Lung (tissue), 12 donors: ENCODE results near the gene GALNT10. TPM values are rescaled to one million over a fixed set of nuclear protein-coding genes. Genes with fewer than 3 reads are reported as not detected.

Experiments used
- ATAC-seq: fragments of 200-7000 bp; cut with Tn5 transposase; one replicate; pipeline ENCODE4 v1.9.1; 2020; ENCODE audit warnings: moderate number of reproducible peaks; ENCODE audit not compliant: insufficient read depth, low FRiP score
- DNase-seq, 3 donors: peaks; one replicate each; pipeline ENCODE4 v3.0.0-alpha.2; 2013 to 2017
- H3K27ac ChIP-seq, 2 donors: one replicate each; pipeline ENCODE4 v1.5.1; 2013; ENCODE audit warnings: mild to moderate bottlenecking in 2 of 2, moderate library complexity in 2 of 2, control low read depth in 1 of 2, inconsistent platforms in 1 of 2, low read depth in 1 of 2, low read length in 1 of 2
- H3K27me3 ChIP-seq, 3 donors: one replicate each; pipeline ENCODE4 v1.5.1; 2013; ENCODE audit warnings: low read length in 2 of 3; ENCODE audit not compliant: control insufficient read depth in 3 of 3, insufficient read depth in 3 of 3
- H3K36me3 ChIP-seq, 4 donors: one replicate each; pipeline ENCODE4 v1.5.1; 2013; ENCODE audit warnings: low read length in 4 of 4, mild to moderate bottlenecking in 1 of 4, moderate library complexity in 1 of 4; ENCODE audit not compliant: control insufficient read depth in 4 of 4, insufficient read depth in 4 of 4
- H3K4me1 ChIP-seq, 5 donors: one replicate each; pipeline ENCODE4 v1.5.1; 2013; ENCODE audit warnings: low read length in 5 of 5, mild to moderate bottlenecking in 2 of 5, moderate library complexity in 1 of 5; ENCODE audit not compliant: control insufficient read depth in 5 of 5, insufficient read depth in 5 of 5
- H3K4me3 ChIP-seq: one replicate; pipeline ENCODE4 v1.5.1; 2013; ENCODE audit warnings: mild to moderate bottlenecking, control low read depth, moderate library complexity
- H3K9ac ChIP-seq, 2 donors: one replicate each; pipeline ENCODE4 v1.5.1; 2013; ENCODE audit warnings: low read length in 2 of 2, control low read depth in 1 of 2; ENCODE audit not compliant: insufficient read depth in 1 of 2
- H3K9me3 ChIP-seq, 4 donors: one replicate each; pipeline ENCODE4 v1.5.1; 2013; ENCODE audit warnings: low read length in 3 of 4, mild to moderate bottlenecking in 1 of 4, moderate library complexity in 1 of 4; ENCODE audit not compliant: control insufficient read depth in 4 of 4, insufficient read depth in 3 of 4
- CTCF ChIP-seq: IDR thresholded peaks from 2 replicates; pipeline ENCODE4 v1.5.1; 2012; ENCODE audit warnings: mild to moderate bottlenecking; ENCODE audit errors: control extremely low read depth, extremely low read depth
- WGBS, 2 donors: extraction: QIAGEN DNeasy Blood & Tissue Kit; methylation state at CpG; one replicate each; pipeline ENCODE4 v1.1.7; 2013; 5-methylcytosine and 5-hydroxymethylcytosine counted together
- polyA plus RNA-seq, 2 donors: library from polyadenylated mRNA; stranded (reverse); fragments of 200-250 nt; gene quantifications; one replicate each; pipeline ENCODE4 v1.2.1, GENCODE V29; 2013
- total RNA-seq, 2 donors: library from RNA; depleted of rRNA in 1 of 2; stranded (reverse); fragments of >200 nt in 1 of 2; gene quantifications; one replicate each; pipeline ENCODE4 v1.2.1, GENCODE V29; 2014 to 2021
- donor health status: control.
- donor health status: control.
- donor health status: Bipolar disorder and iron deficiency.
- donor health status: healthy.
- donor health status: DM: yes; HTN: yes; CAD: no.

Gene GALNT10
- total and polyA plus RNA-seq, 4 donors: 9.0 to 70.2 (median 22.0) TPM

GRCh38 chr5:154330097-154330667, 139.6 kb downstream of the GALNT10 start:
- Histone ChIP-seq H3K27me3 (no peaks in the 10 kb centered on the region), H3K27ac (no peak overlapping the region), H3K36me3 (peaks cover 0 to 10% (median 0%) of the 10 kb centered on the region in 4 donors), H3K9me3 (no peaks in the 10 kb centered on the region), H3K4me1 (no peaks in the 10 kb centered on the region), H3K9ac (no peak overlapping the region), H3K4me3 (no peak overlapping the region)
- 98% methylated on average over 3 of the region's 3 CpGs for WGBS, 2 donors
- TF ChIP-seq CTCF: no peak
- DNase-seq (no peak), ATAC-seq (no peak)

GRCh38 chr5:154331232-154331631, 140.7 kb downstream of the GALNT10 start:
- H3K9me3 ChIP-seq: no peaks in the 10 kb centered on the region
- H3K36me3 ChIP-seq: peaks cover 0 to 10% (median 0%) of the 10 kb centered on the region in 4 donors
- WGBS, 2 donors: 91 to 94% methylated on average over 2 of the region's 2 CpGs
- H3K27ac ChIP-seq: no peak overlapping the region
- no peaks in the 10 kb centered on the region for H3K27me3 ChIP-seq
- no peak overlapping the region for H3K9ac ChIP-seq
- H3K4me1 ChIP-seq: no peaks in the 10 kb centered on the region
- no peak for TF ChIP-seq CTCF
- ATAC-seq (no peak), DNase-seq (no peak)
- H3K4me3 ChIP-seq: no peak overlapping the region

GRCh38 chr5:154331924-154332323, 141.4 kb downstream of the GALNT10 start:
- TF ChIP-seq CTCF: no peak
- Histone ChIP-seq H3K27me3 (no peaks in the 10 kb centered on the region), H3K4me3 (no peak overlapping the region), H3K9me3 (no peaks in the 10 kb centered on the region), H3K9ac (no peak overlapping the region), H3K4me1 (no peaks in the 10 kb centered on the region), H3K27ac (no peak overlapping the region), H3K36me3 (peaks cover 0 to 10% (median 0%) of the 10 kb centered on the region in 4 donors)
- ATAC-seq: no peak
- WGBS, 2 donors: 95 to 98% methylated on average over 3 of the region's 3 CpGs
- no peak for DNase-seq

GRCh38 chr5:154332451-154332850, 141.9 kb downstream of the GALNT10 start:
- TF ChIP-seq CTCF: no peak
- DNase-seq: no peak
- peaks cover 0 to 10% (median 0%) of the 10 kb centered on the region in 4 donors for H3K36me3 ChIP-seq
- H3K9me3 ChIP-seq: no peaks in the 10 kb centered on the region
- no peak overlapping the region for H3K27ac ChIP-seq
- no peaks in the 10 kb centered on the region for H3K27me3 ChIP-seq
- no peaks in the 10 kb centered on the region for H3K4me1 ChIP-seq
- WGBS, 2 donors: 95% methylated on average over 6 of the region's 6 CpGs
- H3K4me3 ChIP-seq: no peak overlapping the region
- ATAC-seq: no peak
- H3K9ac ChIP-seq: no peak overlapping the region
